ENCODE data around the gene BBC3.

The BBC3 gene

DNA sequence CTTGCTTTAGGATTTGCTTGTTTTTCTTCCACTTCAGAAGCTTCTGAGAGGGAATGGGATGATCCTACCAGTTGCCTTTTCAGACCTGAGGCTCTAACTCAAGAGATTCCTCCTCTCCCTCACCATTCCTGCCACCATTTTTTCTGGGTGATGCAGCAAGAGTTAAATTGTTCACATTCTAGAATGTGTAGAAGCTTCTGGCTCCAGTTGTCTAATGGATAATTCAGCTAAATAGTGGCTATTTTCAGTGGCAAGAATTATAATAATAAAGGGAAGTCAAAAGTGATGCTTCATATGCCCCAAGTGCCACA, 20.9 kb downstream of the BBC3 start:
- peak overlapping the region; percentile 68 for H3K27ac ChIP-seq
- no peaks in the 10 kb centered on the region for H3K27me3 ChIP-seq (replicated peaks)
- no peak for DNase-seq
- no peak overlapping the region for H3K4me3 ChIP-seq (ENCODE audit: low read depth, low read length)
- in situ Hi-C loops (cut with HindIII; ENCODE audit: low pct_ligation_motif_present, low sequenced_read_pairs), result no loop called here
- peaks cover 50% of the 10 kb centered on the region for H3K36me3 ChIP-seq (replicated peaks)
- TF ChIP-seq, protein P1, sequence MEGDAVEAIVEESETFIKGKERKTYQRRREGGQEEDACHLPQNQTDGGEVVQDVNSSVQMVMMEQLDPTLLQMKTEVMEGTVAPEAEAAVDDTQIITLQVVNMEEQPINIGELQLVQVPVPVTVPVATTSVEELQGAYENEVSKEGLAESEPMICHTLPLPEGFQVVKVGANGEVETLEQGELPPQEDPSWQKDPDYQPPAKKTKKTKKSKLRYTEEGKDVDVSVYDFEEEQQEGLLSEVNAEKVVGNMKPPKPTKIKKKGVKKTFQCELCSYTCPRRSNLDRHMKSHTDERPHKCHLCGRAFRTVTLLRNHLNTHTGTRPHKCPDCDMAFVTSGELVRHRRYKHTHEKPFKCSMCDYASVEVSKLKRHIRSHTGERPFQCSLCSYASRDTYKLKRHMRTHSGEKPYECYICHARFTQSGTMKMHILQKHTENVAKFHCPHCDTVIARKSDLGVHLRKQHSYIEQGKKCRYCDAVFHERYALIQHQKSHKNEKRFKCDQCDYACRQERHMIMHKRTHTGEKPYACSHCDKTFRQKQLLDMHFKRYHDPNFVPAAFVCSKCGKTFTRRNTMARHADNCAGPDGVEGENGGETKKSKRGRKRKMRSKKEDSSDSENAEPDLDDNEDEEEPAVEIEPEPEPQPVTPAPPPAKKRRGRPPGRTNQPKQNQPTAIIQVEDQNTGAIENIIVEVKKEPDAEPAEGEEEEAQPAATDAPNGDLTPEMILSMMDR (IDR thresholded peaks at IDR 0.05; ENCODE audit: low read depth, low read length, missing control alignments), result no peak

DNA sequence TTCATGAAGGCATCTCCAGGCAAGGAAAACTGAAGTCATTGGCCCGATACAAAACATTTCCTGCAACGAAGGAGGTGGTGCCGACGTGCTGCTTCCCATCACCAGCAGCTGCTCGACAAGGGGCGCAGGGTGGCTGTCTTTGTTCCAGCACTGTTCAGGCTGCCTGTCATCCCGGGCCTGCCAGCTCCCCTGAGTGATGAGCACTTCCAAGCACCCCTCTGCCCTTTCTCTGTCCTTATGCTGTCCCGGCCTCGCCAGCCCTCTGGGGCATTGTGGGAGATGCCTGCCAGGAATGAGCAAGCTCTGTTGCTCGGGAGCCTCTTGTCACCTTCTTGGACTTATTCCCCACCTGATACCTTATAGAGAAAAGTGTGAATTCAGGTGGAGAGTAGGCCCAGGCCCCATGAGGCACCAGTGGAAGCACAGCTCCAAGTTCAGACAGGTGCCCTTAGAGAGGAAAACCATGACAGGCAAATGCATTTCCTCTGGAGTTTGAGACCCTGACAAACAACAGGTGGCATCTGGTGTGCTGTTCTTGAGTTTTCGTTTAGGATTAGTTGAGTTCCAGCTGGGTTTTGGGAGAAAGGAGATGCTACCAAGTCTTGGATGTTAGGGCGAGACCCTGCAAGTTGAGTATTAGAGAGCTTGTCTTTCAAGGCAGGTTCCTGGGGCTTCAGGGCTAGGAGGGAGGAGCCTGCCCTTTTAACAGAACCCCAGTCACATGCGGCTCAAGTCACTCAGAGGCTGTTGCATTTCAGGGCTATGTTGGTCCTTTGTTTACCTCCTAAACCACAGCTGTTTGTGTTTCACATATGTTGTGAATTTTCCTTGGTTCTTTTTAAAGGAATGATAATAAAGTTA, 21.4 kb downstream of the BBC3 start:
- in situ Hi-C loops (cut with HindIII; ENCODE audit: low pct_ligation_motif_present, low sequenced_read_pairs), result no loop called here
- no peak overlapping the region for H3K4me3 ChIP-seq (ENCODE audit: low read depth, low read length)
- H3K27me3 ChIP-seq (replicated peaks), result no peaks in the 10 kb centered on the region
- H3K27ac ChIP-seq, result no peak overlapping the region
- TF ChIP-seq, protein P1 (IDR thresholded peaks at IDR 0.05; ENCODE audit: low read depth, low read length, missing control alignments), result no peak
- no peak for DNase-seq
- H3K36me3 ChIP-seq (replicated peaks), result peaks cover 54% of the 10 kb centered on the region

DNA sequence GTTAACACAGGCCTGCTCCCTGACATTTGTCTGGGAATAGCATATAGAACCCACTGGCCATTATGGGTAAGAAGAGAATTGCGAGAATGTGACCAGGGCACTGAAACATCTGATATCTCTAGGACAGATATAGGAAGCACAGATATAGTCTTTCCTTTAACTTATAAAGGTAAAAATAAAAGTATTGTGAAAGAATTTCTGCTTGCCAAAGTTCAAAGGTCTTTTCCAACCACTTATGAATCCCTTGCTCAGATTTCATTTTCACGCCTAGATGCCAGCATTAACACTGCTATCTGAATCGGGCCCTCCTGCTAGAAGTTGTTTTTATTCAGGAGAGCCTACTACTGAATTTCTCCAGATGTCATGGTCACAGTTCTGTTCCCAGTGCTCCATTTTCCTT, 27.7 kb downstream of the BBC3 start:
- Histone ChIP-seq H3K4me3 (ENCODE audit: low read depth, low read length) (no peak overlapping the region), H3K36me3 (replicated peaks) (peaks cover 50% of the 10 kb centered on the region), H3K27me3 (replicated peaks) (no peaks in the 10 kb centered on the region), H3K27ac (no peak overlapping the region)
- in situ Hi-C loops (cut with HindIII; ENCODE audit: low pct_ligation_motif_present, low sequenced_read_pairs), result no loop called here
- no peak for DNase-seq
- TF ChIP-seq, protein P1 (IDR thresholded peaks at IDR 0.05; ENCODE audit: low read depth, low read length, missing control alignments), result no peak

DNA sequence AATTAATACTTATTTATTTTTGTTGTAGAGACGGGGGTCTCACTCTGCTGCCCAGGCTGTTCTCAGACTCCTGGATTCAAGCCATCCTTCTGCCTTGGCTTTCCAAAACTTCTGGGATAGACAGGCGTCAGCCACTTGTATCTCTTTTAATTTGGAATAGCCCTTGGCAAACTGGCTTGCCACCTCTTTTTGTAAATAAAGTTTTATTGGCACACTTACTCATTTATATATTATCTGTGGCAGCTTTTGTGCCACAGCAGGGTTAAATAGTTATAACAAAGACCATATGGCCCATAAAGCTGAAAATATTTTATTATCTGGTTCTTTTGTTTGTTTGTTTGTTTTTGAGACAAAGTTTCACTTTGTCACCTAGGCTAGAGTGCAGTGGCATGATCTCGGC, 30.5 kb downstream of the BBC3 start:
- Histone ChIP-seq H3K36me3 (replicated peaks) (peaks cover 31% of the 10 kb centered on the region), H3K4me3 (ENCODE audit: low read depth, low read length) (no peak overlapping the region), H3K27ac (no peak overlapping the region), H3K27me3 (replicated peaks) (no peaks in the 10 kb centered on the region)
- TF ChIP-seq, protein P1 (IDR thresholded peaks at IDR 0.05; ENCODE audit: low read depth, low read length, missing control alignments), result no peak
- DNase-seq, result no peak
- in situ Hi-C loops (cut with HindIII; ENCODE audit: low pct_ligation_motif_present, low sequenced_read_pairs), result no loop called here

DNA sequence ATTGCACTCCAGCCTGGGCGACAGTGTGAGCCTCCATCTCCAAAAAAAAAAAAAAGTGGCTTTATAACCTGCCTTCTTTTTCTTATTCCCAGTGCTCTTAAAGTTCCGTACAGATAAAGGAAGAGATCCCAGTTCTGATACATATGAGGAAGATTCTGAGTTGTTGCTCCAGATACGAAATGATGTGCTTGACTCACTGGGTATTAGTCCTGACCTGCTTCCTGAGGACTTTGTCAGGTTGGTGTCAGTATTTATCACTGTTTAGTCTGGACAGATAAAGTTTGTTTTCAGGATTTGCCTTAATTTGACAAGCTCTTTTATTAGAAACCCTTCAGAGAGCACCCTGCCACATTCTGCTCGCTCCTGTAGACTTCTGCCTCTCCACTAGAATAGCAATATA, 33.9 kb downstream of the BBC3 start:
- in situ Hi-C loops (cut with HindIII; ENCODE audit: low pct_ligation_motif_present, low sequenced_read_pairs), result no loop called here
- no peak overlapping the region for H3K4me3 ChIP-seq (ENCODE audit: low read depth, low read length)
- H3K36me3 ChIP-seq (replicated peaks), result peaks cover 10% of the 10 kb centered on the region
- no peaks in the 10 kb centered on the region for H3K27me3 ChIP-seq (replicated peaks)
- no peak overlapping the region for H3K27ac ChIP-seq
- TF ChIP-seq, protein P1 (IDR thresholded peaks at IDR 0.05; ENCODE audit: low read depth, low read length, missing control alignments), result no peak
- DNase-seq, result no peak

DNA sequence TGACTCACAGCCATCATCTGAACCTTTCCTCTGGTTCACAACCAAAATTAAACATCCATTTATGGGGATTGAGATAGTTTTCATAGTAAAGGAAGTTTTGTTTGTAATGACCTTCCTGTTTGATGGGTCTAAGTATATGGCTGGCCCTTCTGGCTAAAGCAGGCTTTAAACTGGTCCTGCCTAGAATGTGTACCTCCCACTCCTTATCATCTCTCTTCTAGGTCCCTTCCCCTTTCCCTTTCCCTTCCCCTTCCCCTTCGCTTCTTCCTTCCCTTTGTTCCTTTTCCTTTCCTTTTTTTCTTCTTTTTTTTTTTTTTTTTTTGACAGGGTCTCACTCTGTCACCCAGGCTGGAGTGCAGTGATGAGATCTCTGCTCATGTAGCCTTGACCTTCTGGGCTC, 35.6 kb downstream of the BBC3 start:
- H3K4me3 ChIP-seq (ENCODE audit: low read depth, low read length), result no peak overlapping the region
- H3K27ac ChIP-seq, result no peak overlapping the region
- no peaks in the 10 kb centered on the region for H3K27me3 ChIP-seq (replicated peaks)
- TF ChIP-seq, protein P1 (IDR thresholded peaks at IDR 0.05; ENCODE audit: low read depth, low read length, missing control alignments), result no peak
- H3K36me3 ChIP-seq (replicated peaks), result peaks cover 8% of the 10 kb centered on the region
- no peak for DNase-seq
- in situ Hi-C loops (cut with HindIII; ENCODE audit: low pct_ligation_motif_present, low sequenced_read_pairs), result no loop called here

All from brain microvascular endothelial cell (primary cell).